Activated CD8-positive, alpha-beta memory T cell treated with anti-CD3 and anti-CD28 coated beads, Interleukin-2, amount 50 U/mL, for 48 hours (primary cell): ENCODE measurements around the gene MRPL17.
A peak's percentile ranks its signal among the peaks of the same experiment; 100 is the strongest.
"Not testable (repeated sequence)": the region's sequence is repeated elsewhere in the genome, so short reads cannot be mapped to it uniquely, and the experiment has no call there.

ENCODE experiments used
- DNase-seq: peaks from one replicate; pipeline ENCODE4 v3.0.0-alpha.2; 2020

The MRPL17 gene

GRCh38 chr11:6682936-6683861 lies at the start of gene MRPL17:
Gene MRPL17, minus strand, starts transcription at chr11:6683340. Its CDS starts 44 bp downstream, at chr11:6683296.
- peak; percentile 99 for DNase-seq

GRCh38 chr11:6727971-6728760 lies 45.0 kb upstream of the MRPL17 start:
- no peak for DNase-seq

- no peak for DNase-seq
Observed at GRCh38 chr11:6725386-6725896, 42.3 kb upstream of the MRPL17 start.

- no peak for DNase-seq
Observed at GRCh38 chr11:6724013-6724412, 40.9 kb upstream of the MRPL17 start.

- no peak for DNase-seq
Observed at GRCh38 chr11:6721343-6721742, 38.2 kb upstream of the MRPL17 start.

- no peak for DNase-seq
Observed at GRCh38 chr11:6719576-6719975, 36.4 kb upstream of the MRPL17 start.

GRCh38 chr11:6717426-6717825 lies 34.3 kb upstream of the MRPL17 start:
- no peak for DNase-seq

GRCh38 chr11:6711552-6711951 lies 28.4 kb upstream of the MRPL17 start:
- DNase-seq: peak; percentile 72

GRCh38 chr11:6708876-6709275 lies 25.7 kb upstream of the MRPL17 start:
- no peak for DNase-seq

GRCh38 chr11:6705905-6706535 lies 22.9 kb upstream of the MRPL17 start:
- DNase-seq: no peak

- no peak for DNase-seq
Observed at GRCh38 chr11:6703247-6704063, 20.3 kb upstream of the MRPL17 start.

- not testable (repeated sequence) for DNase-seq
Observed at GRCh38 chr11:6701955-6702354, 18.8 kb upstream of the MRPL17 start.

- DNase-seq: no peak
Observed at GRCh38 chr11:6695377-6695776, 12.2 kb upstream of the MRPL17 start.

GRCh38 chr11:6694229-6694535 lies 11.0 kb upstream of the MRPL17 start:
- no peak for DNase-seq

- DNase-seq: peak; percentile 69
Observed at GRCh38 chr11:6693342-6694228, 10.4 kb upstream of the MRPL17 start.

GRCh38 chr11:6692128-6692527 lies 9.0 kb upstream of the MRPL17 start:
- DNase-seq: no peak

- not testable (repeated sequence) for DNase-seq
Observed at GRCh38 chr11:6690431-6691132, 7.4 kb upstream of the MRPL17 start.

GRCh38 chr11:6687876-6688275 lies 4.7 kb upstream of the MRPL17 start:
- DNase-seq: no peak

- no peak for DNase-seq
Observed at GRCh38 chr11:6686006-6686405, 2.9 kb upstream of the MRPL17 start.

GRCh38 chr11:6684068-6684467 lies 928 bp upstream of the MRPL17 start:
- DNase-seq: not testable (repeated sequence)

- DNase-seq: no peak
Observed at GRCh38 chr11:6682591-6682935, 577 bp downstream of the MRPL17 start.
